ENCODE data around the gene TBC1D14.

TBC1D14 gene

GRCh38 chr4:6926081-6926480 is 16.5 kb downstream of the TBC1D14 start:
- no peak for DNase-seq (ENCODE audit: insufficient read length, low spot score)
- TF ChIP-seq PAX5 (IDR thresholded peaks at IDR 0.05; ENCODE audit: insufficient read depth, low read length, severe bottlenecking) (no peak), POU2F2 (IDR thresholded peaks at IDR 0.05; ENCODE audit: low read depth, low read length) (no peak)
- peak; percentile 62 for FAIRE-seq

- FAIRE-seq (no peak), DNase-seq (ENCODE audit: insufficient read length, low spot score) (no peak)
- TF ChIP-seq POLR2A (IDR thresholded peaks at IDR 0.05; ENCODE audit: low read depth, low read length): no peak
- TF ChIP-seq PAX5 (IDR thresholded peaks at IDR 0.05; ENCODE audit: insufficient read depth, low read length, severe bottlenecking): no peak
- no peak for TF ChIP-seq POU2F2 (IDR thresholded peaks at IDR 0.05; ENCODE audit: low read depth, low read length)
- no peak for TF ChIP-seq SPI1 (IDR thresholded peaks at IDR 0.05; ENCODE audit: low read depth, low read length)
- no peak for TF ChIP-seq TAF1 (IDR thresholded peaks at IDR 0.05; ENCODE audit: low read depth, low read length)
- no peak for TF ChIP-seq POLR2AphosphoS5 (IDR thresholded peaks at IDR 0.05; ENCODE audit: low read depth, low read length)
Observed at GRCh38 chr4:6926681-6927478, 17.3 kb downstream of the TBC1D14 start.

- TF ChIP-seq SPI1 (IDR thresholded peaks at IDR 0.05; ENCODE audit: low read depth, low read length) (no peak), POLR2A (IDR thresholded peaks at IDR 0.05; ENCODE audit: low read depth, low read length) (no peak), TAF1 (IDR thresholded peaks at IDR 0.05; ENCODE audit: low read depth, low read length) (no peak), POLR2AphosphoS5 (IDR thresholded peaks at IDR 0.05; ENCODE audit: low read depth, low read length) (no peak), PAX5 (IDR thresholded peaks at IDR 0.05; ENCODE audit: insufficient read depth, low read length, severe bottlenecking) (no peak), POU2F2 (IDR thresholded peaks at IDR 0.05; ENCODE audit: low read depth, low read length) (no peak)
- FAIRE-seq (no peak), DNase-seq (ENCODE audit: insufficient read length, low spot score) (no peak)
Observed at GRCh38 chr4:6928081-6928480, 18.5 kb downstream of the TBC1D14 start.

- no peak for DNase-seq (ENCODE audit: insufficient read length, low spot score)
- FAIRE-seq: no peak
- TF ChIP-seq PAX5 (IDR thresholded peaks at IDR 0.05; ENCODE audit: insufficient read depth, low read length, severe bottlenecking): no peak
- TF ChIP-seq POLR2A (IDR thresholded peaks at IDR 0.05; ENCODE audit: low read depth, low read length): no peak
- TF ChIP-seq POLR2AphosphoS5 (IDR thresholded peaks at IDR 0.05; ENCODE audit: low read depth, low read length): no peak
- no peak for TF ChIP-seq POU2F2 (IDR thresholded peaks at IDR 0.05; ENCODE audit: low read depth, low read length)
- no peak for TF ChIP-seq SPI1 (IDR thresholded peaks at IDR 0.05; ENCODE audit: low read depth, low read length)
- no peak for TF ChIP-seq TAF1 (IDR thresholded peaks at IDR 0.05; ENCODE audit: low read depth, low read length)
Observed at GRCh38 chr4:6929339-6929811, 19.7 kb downstream of the TBC1D14 start.

GRCh38 chr4:6929812-6930464 is 20.3 kb downstream of the TBC1D14 start:
- TF ChIP-seq SPI1 (IDR thresholded peaks at IDR 0.05; ENCODE audit: low read depth, low read length) (no peak), PAX5 (IDR thresholded peaks at IDR 0.05; ENCODE audit: insufficient read depth, low read length, severe bottlenecking) (no peak), POU2F2 (IDR thresholded peaks at IDR 0.05; ENCODE audit: low read depth, low read length) (no peak), POLR2AphosphoS5 (IDR thresholded peaks at IDR 0.05; ENCODE audit: low read depth, low read length) (no peak), POLR2A (IDR thresholded peaks at IDR 0.05; ENCODE audit: low read depth, low read length) (no peak), TAF1 (IDR thresholded peaks at IDR 0.05; ENCODE audit: low read depth, low read length) (no peak)
- DNase-seq (ENCODE audit: insufficient read length, low spot score): no peak
- FAIRE-seq: no peak

GRCh38 chr4:6932475-6932874 is 22.8 kb downstream of the TBC1D14 start:
- DNase-seq (ENCODE audit: insufficient read length, low spot score) (no peak), FAIRE-seq (no peak)
- TF ChIP-seq SPI1 (IDR thresholded peaks at IDR 0.05; ENCODE audit: low read depth, low read length) (no peak), TAF1 (IDR thresholded peaks at IDR 0.05; ENCODE audit: low read depth, low read length) (no peak), POLR2AphosphoS5 (IDR thresholded peaks at IDR 0.05; ENCODE audit: low read depth, low read length) (no peak), PAX5 (IDR thresholded peaks at IDR 0.05; ENCODE audit: insufficient read depth, low read length, severe bottlenecking) (no peak), POU2F2 (IDR thresholded peaks at IDR 0.05; ENCODE audit: low read depth, low read length) (no peak), POLR2A (IDR thresholded peaks at IDR 0.05; ENCODE audit: low read depth, low read length) (no peak)

- TF ChIP-seq POLR2A (IDR thresholded peaks at IDR 0.05; ENCODE audit: low read depth, low read length): no peak
- no peak for TF ChIP-seq POU2F2 (IDR thresholded peaks at IDR 0.05; ENCODE audit: low read depth, low read length)
- no peak for TF ChIP-seq POLR2AphosphoS5 (IDR thresholded peaks at IDR 0.05; ENCODE audit: low read depth, low read length)
- no peak for TF ChIP-seq SPI1 (IDR thresholded peaks at IDR 0.05; ENCODE audit: low read depth, low read length)
- TF ChIP-seq TAF1 (IDR thresholded peaks at IDR 0.05; ENCODE audit: low read depth, low read length): no peak
- TF ChIP-seq PAX5 (IDR thresholded peaks at IDR 0.05; ENCODE audit: insufficient read depth, low read length, severe bottlenecking): no peak
- DNase-seq (ENCODE audit: insufficient read length, low spot score) (no peak), FAIRE-seq (no peak)
Observed at GRCh38 chr4:6932918-6933317, 23.3 kb downstream of the TBC1D14 start.

GRCh38 chr4:6933691-6934430 is 24.2 kb downstream of the TBC1D14 start:
- DNase-seq (ENCODE audit: insufficient read length, low spot score) (no peak), FAIRE-seq (no peak)
- TF ChIP-seq POLR2A (IDR thresholded peaks at IDR 0.05; ENCODE audit: low read depth, low read length) (no peak), POLR2AphosphoS5 (IDR thresholded peaks at IDR 0.05; ENCODE audit: low read depth, low read length) (no peak), PAX5 (IDR thresholded peaks at IDR 0.05; ENCODE audit: insufficient read depth, low read length, severe bottlenecking) (no peak), SPI1 (IDR thresholded peaks at IDR 0.05; ENCODE audit: low read depth, low read length) (no peak), TAF1 (IDR thresholded peaks at IDR 0.05; ENCODE audit: low read depth, low read length) (no peak), POU2F2 (IDR thresholded peaks at IDR 0.05; ENCODE audit: low read depth, low read length) (no peak)

GRCh38 chr4:6935965-6936364 is 26.3 kb downstream of the TBC1D14 start:
- TF ChIP-seq POLR2A (IDR thresholded peaks at IDR 0.05; ENCODE audit: low read depth, low read length) (no peak), POLR2AphosphoS5 (IDR thresholded peaks at IDR 0.05; ENCODE audit: low read depth, low read length) (no peak), POU2F2 (IDR thresholded peaks at IDR 0.05; ENCODE audit: low read depth, low read length) (no peak), PAX5 (IDR thresholded peaks at IDR 0.05; ENCODE audit: insufficient read depth, low read length, severe bottlenecking) (no peak), SPI1 (IDR thresholded peaks at IDR 0.05; ENCODE audit: low read depth, low read length) (no peak), TAF1 (IDR thresholded peaks at IDR 0.05; ENCODE audit: low read depth, low read length) (no peak)
- FAIRE-seq (no peak), DNase-seq (ENCODE audit: insufficient read length, low spot score) (no peak)

Data from GM12891 (cell line).